ENCODE data around the gene JPH4. TPM values are rescaled to one million over a fixed set of nuclear protein-coding genes. Genes with fewer than 3 reads are reported as not detected.
A peak's percentile ranks its signal among the peaks of the same experiment; 100 is the strongest.
"Not testable (repeated sequence)": the region's sequence is repeated elsewhere in the genome, so short reads cannot be mapped to it uniquely, and the experiment has no call there.

JPH4 gene
- total RNA-seq, 1 donor from 2014 or later: 5.3 TPM

- no peak for DNase-seq (ENCODE audit: low spot score)
These were observed 30.4 kb upstream of the JPH4 start for GRCh38 chr14:23609001-23609400.

- no peak for DNase-seq (ENCODE audit: low spot score)
These were observed 29.9 kb upstream of the JPH4 start for GRCh38 chr14:23608454-23608853.

- no peak for DNase-seq (ENCODE audit: low spot score)
These were observed 27.5 kb upstream of the JPH4 start for GRCh38 chr14:23605931-23606585.

GRCh38 chr14:23604675-23605170 lies 26.1 kb upstream of the JPH4 start:
- DNase-seq (ENCODE audit: low spot score): no peak

GRCh38 chr14:23604148-23604547 lies 25.6 kb upstream of the JPH4 start:
- DNase-seq (ENCODE audit: low spot score): no peak

- no peak for DNase-seq (ENCODE audit: low spot score)
These were observed 24.5 kb upstream of the JPH4 start for GRCh38 chr14:23603103-23603502.

GRCh38 chr14:23602181-23603095 lies 23.8 kb upstream of the JPH4 start:
- DNase-seq (ENCODE audit: low spot score): no peak

GRCh38 chr14:23601845-23602180 lies 23.2 kb upstream of the JPH4 start:
- DNase-seq (ENCODE audit: low spot score): no peak

GRCh38 chr14:23601424-23601823 lies 22.8 kb upstream of the JPH4 start:
- DNase-seq (ENCODE audit: low spot score): no peak

- no peak for DNase-seq (ENCODE audit: low spot score)
These were observed 22.2 kb upstream of the JPH4 start for GRCh38 chr14:23600806-23601205.

GRCh38 chr14:23600322-23600707 lies 21.7 kb upstream of the JPH4 start:
- DNase-seq (ENCODE audit: low spot score): no peak

- DNase-seq (ENCODE audit: low spot score): not testable (repeated sequence)
These were observed 15.6 kb upstream of the JPH4 start for GRCh38 chr14:23594191-23594590.

GRCh38 chr14:23590198-23590597 lies 11.6 kb upstream of the JPH4 start:
- DNase-seq (ENCODE audit: low spot score): no peak

GRCh38 chr14:23589606-23590005 lies 11.0 kb upstream of the JPH4 start:
- DNase-seq (ENCODE audit: low spot score): no peak

GRCh38 chr14:23588884-23589598 lies 10.5 kb upstream of the JPH4 start:
- peak; percentile 91 for DNase-seq (ENCODE audit: low spot score)

- not testable (repeated sequence) for DNase-seq (ENCODE audit: low spot score)
These were observed 6.1 kb upstream of the JPH4 start for GRCh38 chr14:23584527-23585203.

- not testable (repeated sequence) for DNase-seq (ENCODE audit: low spot score)
These were observed 5.4 kb upstream of the JPH4 start for GRCh38 chr14:23583761-23584526.

- DNase-seq (ENCODE audit: low spot score): no peak
These were observed 4.5 kb upstream of the JPH4 start for GRCh38 chr14:23582906-23583760.

GRCh38 chr14:23580948-23581281 lies 2.3 kb upstream of the JPH4 start:
- no peak for DNase-seq (ENCODE audit: low spot score)
